ENCODE results near the gene LCE1B. TPM values are rescaled to one million over a fixed set of nuclear protein-coding genes. Genes with fewer than 3 reads are reported as not detected.

Gene LCE1B
- total RNA-seq, 2 donors from 2014 or later = not detected

DNA sequence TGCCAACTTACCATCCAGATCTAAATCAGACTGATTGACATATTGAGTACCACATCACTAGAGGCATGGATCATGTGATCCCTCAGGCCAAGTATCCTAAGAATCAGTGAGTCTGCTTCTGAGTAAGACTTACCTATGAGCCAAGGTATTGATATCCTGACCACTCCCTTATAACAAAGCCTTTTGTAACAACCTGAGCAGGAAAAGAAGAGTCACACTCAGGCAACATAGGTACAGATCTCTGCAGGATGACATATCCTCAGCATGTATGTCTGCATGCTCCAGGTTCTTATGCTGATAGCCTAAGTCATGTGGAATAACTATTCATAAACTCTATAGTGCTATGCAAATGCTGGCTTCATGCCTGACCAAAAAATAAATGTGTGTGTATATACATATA, 13.2 kb downstream of the LCE1B start:
- H3K4me3 ChIP-seq (ENCODE audit: low read length) = no peak overlapping the region
- TF ChIP-seq, protein P1, sequence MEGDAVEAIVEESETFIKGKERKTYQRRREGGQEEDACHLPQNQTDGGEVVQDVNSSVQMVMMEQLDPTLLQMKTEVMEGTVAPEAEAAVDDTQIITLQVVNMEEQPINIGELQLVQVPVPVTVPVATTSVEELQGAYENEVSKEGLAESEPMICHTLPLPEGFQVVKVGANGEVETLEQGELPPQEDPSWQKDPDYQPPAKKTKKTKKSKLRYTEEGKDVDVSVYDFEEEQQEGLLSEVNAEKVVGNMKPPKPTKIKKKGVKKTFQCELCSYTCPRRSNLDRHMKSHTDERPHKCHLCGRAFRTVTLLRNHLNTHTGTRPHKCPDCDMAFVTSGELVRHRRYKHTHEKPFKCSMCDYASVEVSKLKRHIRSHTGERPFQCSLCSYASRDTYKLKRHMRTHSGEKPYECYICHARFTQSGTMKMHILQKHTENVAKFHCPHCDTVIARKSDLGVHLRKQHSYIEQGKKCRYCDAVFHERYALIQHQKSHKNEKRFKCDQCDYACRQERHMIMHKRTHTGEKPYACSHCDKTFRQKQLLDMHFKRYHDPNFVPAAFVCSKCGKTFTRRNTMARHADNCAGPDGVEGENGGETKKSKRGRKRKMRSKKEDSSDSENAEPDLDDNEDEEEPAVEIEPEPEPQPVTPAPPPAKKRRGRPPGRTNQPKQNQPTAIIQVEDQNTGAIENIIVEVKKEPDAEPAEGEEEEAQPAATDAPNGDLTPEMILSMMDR (conservative IDR thresholded peaks at IDR 0.05) = no peak
- no peak overlapping the region for H3K27ac Mint-ChIP-seq
- no peaks in the 10 kb centered on the region for H3K4me1 Mint-ChIP-seq
- H3K9me3 Mint-ChIP-seq = peaks cover 67% of the 10 kb centered on the region
- no peak overlapping the region for H3K9ac ChIP-seq (ENCODE audit: extremely low read depth, low read length, poor library complexity, severe bottlenecking)
- peaks cover 2% of the 10 kb centered on the region for H3K36me3 Mint-ChIP-seq (ENCODE audit: low read depth)
- H3K36me3 ChIP-seq (ENCODE audit: control insufficient read depth, insufficient read depth, low read length) = no peaks in the 10 kb centered on the region
- H3K4me1 ChIP-seq (ENCODE audit: control insufficient read depth, insufficient read depth, low read length) = no peaks in the 10 kb centered on the region
- H3K27me3 Mint-ChIP-seq (ENCODE audit: insufficient read depth) = no peaks in the 10 kb centered on the region
- no peaks in the 10 kb centered on the region for H3K27me3 ChIP-seq (ENCODE audit: control insufficient read depth, insufficient read depth, low read length, poor library complexity, severe bottlenecking)
- no peak overlapping the region for H3K27ac ChIP-seq (ENCODE audit: low read depth, low read length)
- no peak for DNase-seq
- H3K9me3 ChIP-seq (ENCODE audit: control insufficient read depth, low read length) = peaks cover 64% of the 10 kb centered on the region
- H3K4me3 Mint-ChIP-seq = no peak overlapping the region

- Mint-ChIP-seq H3K4me3 (no peak within 1 kb of the TSS), H3K9me3 (peaks cover 78% of the 10 kb centered on the region), H3K27me3 (ENCODE audit: insufficient read depth) (no peaks in the 10 kb centered on the region), H3K36me3 (ENCODE audit: low read depth) (no peaks in the 10 kb centered on the region), H3K27ac (no peak within 1 kb of the TSS), H3K4me1 (no peaks in the 10 kb centered on the region)
- TF ChIP-seq, protein P1 (conservative IDR thresholded peaks at IDR 0.05) = no peak
- H3K4me3 ChIP-seq (ENCODE audit: low read length) = no peak within 1 kb of the TSS
- H3K27me3 ChIP-seq (ENCODE audit: control insufficient read depth, insufficient read depth, low read length, poor library complexity, severe bottlenecking) = no peaks in the 10 kb centered on the region
- peaks cover 53% of the 10 kb centered on the region for H3K9me3 ChIP-seq (ENCODE audit: control insufficient read depth, low read length)
- H3K36me3 ChIP-seq (ENCODE audit: control insufficient read depth, insufficient read depth, low read length) = no peaks in the 10 kb centered on the region
- no peaks in the 10 kb centered on the region for H3K4me1 ChIP-seq (ENCODE audit: control insufficient read depth, insufficient read depth, low read length)
- 60 to 81% methylated on average over 2 of the region's 2 CpGs for WGBS, 2 experiments (ENCODE audit: insufficient coverage in 1 of 2, insufficient read length in 1 of 2)
- no peak for DNase-seq
- no peak within 1 kb of the TSS for H3K27ac ChIP-seq (ENCODE audit: low read depth, low read length)
- no peak within 1 kb of the TSS for H3K9ac ChIP-seq (ENCODE audit: extremely low read depth, low read length, poor library complexity, severe bottlenecking)
These were observed 15.4 kb downstream of the LCE1B start, which contains the start of gene LCE1A for GRCh38 chr1:152827173-152827572. TSS of gene LCE1A (plus strand) at chr1:152827473. CDS start at chr1:152827473, 0 bp downstream.

DNA sequence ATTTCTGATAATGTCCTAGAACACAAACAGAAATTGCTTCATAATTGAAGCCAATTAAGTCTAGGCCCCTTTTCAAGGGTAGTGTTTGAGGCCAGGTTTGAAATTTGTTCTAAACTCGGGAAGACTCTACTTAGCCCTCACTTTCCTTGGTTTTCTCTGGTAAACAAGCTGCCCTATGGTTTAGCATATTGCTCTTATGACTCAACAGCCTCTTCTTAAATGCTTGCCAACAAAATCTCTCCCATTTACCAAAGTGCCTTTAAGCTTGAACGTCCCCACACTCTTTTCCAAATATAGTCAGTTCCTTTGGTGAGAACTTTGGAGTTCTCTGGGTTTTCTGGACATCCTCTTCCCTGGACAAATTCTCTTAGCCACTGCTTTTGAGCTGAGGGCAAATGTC, 25.1 kb downstream of the LCE1B start:
- Mint-ChIP-seq H3K27me3 (ENCODE audit: insufficient read depth) (no peaks in the 10 kb centered on the region), H3K4me1 (no peaks in the 10 kb centered on the region), H3K36me3 (ENCODE audit: low read depth) (no peaks in the 10 kb centered on the region), H3K9me3 (peaks cover 78% of the 10 kb centered on the region), H3K27ac (no peak overlapping the region), H3K4me3 (no peak overlapping the region)
- H3K36me3 ChIP-seq (ENCODE audit: control insufficient read depth, insufficient read depth, low read length) = no peaks in the 10 kb centered on the region
- no peak overlapping the region for H3K9ac ChIP-seq (ENCODE audit: extremely low read depth, low read length, poor library complexity, severe bottlenecking)
- TF ChIP-seq, protein P1 (conservative IDR thresholded peaks at IDR 0.05) = no peak
- no peak overlapping the region for H3K27ac ChIP-seq (ENCODE audit: low read depth, low read length)
- DNase-seq = no peak
- H3K9me3 ChIP-seq (ENCODE audit: control insufficient read depth, low read length) = peaks cover 35% of the 10 kb centered on the region
- H3K4me1 ChIP-seq (ENCODE audit: control insufficient read depth, insufficient read depth, low read length) = no peaks in the 10 kb centered on the region
- no peaks in the 10 kb centered on the region for H3K27me3 ChIP-seq (ENCODE audit: control insufficient read depth, insufficient read depth, low read length, poor library complexity, severe bottlenecking)
- 0 to 26% methylated on average over 1 to 2 of the region's 2 CpGs for WGBS, 2 experiments (ENCODE audit: insufficient coverage in 1 of 2, insufficient read length in 1 of 2)
- H3K4me3 ChIP-seq (ENCODE audit: low read length) = no peak overlapping the region
